GM18505 (cell line): ENCODE data around the gene PLA2G7.

ENCODE experiments used
- ATAC-seq: cut with Tn5 transposase; IDR thresholded peaks from one replicate; pipeline ENCODE4 v1.9.1; 2021; ENCODE audit not compliant: unreplicated experiment
- POLR2A ChIP-seq: IDR thresholded peaks from 4 replicates; pipeline ENCODE4 v1.6.1; 2011; ENCODE audit warnings: borderline replicate concordance; ENCODE audit not compliant: insufficient read depth, insufficient read length; ENCODE audit errors: extremely low read depth

The PLA2G7 gene

GRCh38 chr6:46733341-46733801, 1.8 kb downstream of the PLA2G7 start:
- ATAC-seq = no peak
- TF ChIP-seq POLR2A = no peak

GRCh38 chr6:46730921-46731461, 4.2 kb downstream of the PLA2G7 start:
- ATAC-seq = no peak
- no peak for TF ChIP-seq POLR2A

DNA sequence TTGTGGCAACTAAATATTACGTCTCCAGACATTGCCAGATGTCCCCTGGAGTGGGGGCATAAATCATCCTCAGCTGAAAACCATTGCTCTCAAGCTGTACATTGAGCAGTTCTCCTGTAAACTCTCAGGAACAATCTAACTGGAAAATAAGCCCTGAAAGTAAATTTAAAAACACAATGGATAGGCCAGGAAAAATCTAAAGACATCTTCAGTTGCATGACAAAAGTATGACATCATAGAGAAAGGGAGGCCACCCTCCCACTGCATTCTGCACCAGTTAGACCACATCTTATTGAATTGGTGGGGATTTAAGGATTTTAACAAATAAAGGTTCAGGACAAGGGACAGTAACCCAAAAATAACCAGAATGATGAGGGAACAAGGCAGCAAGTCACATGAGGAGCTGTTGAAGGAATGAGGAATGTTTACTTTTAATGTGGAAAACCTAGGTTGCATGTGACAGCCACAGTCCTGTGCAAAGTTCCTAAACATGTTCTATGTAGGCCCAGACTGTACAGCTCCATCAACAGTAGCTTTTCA, 5.3 kb downstream of the PLA2G7 start:
- no peak for ATAC-seq
- TF ChIP-seq POLR2A = no peak

DNA sequence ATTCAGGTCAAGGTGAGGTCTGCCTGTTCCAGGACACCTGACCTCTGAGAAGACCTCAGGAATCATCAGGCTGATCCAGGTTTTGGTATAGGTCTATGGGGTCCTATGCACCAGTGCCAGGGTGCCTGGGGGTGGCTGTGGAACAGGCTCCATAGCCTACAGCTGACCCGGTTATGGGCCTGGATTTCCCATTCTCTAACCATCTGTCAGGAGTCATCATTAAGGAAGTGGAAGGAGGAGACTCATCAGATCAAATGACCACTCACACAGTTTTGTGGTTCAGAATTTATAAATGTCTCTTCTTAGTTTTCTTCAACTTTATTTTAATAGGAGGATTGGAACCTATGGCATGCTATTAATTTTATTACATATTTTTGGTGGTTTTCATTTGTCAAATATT, 14.8 kb downstream of the PLA2G7 start:
- no peak for ATAC-seq
- no peak for TF ChIP-seq POLR2A

- TF ChIP-seq POLR2A = no peak
- ATAC-seq = no peak
These were observed 16.1 kb downstream of the PLA2G7 start for GRCh38 chr6:46719099-46719498.

GRCh38 chr6:46715141-46715540, 20.0 kb downstream of the PLA2G7 start:
- no peak for ATAC-seq
- no peak for TF ChIP-seq POLR2A

DNA sequence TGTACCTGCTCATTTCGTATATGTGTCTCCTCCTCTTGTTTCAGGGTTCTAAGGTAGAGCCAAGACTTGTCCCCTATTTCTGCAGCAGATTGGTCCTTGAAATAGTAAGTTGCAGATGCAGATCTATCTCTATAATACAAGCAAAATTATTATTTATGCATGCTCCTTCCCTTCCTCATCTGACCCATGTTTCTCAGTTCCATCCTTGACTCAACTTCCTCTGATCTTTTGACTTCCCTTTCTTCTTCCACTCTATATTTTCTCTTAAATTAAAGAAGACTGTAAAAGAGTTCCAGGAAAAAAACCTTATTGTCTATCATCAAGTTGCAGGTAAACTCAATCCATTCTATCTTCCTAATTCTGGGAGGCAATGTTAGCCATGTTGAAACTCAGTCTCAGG, 23.7 kb downstream of the PLA2G7 start:
- no peak for ATAC-seq

DNA sequence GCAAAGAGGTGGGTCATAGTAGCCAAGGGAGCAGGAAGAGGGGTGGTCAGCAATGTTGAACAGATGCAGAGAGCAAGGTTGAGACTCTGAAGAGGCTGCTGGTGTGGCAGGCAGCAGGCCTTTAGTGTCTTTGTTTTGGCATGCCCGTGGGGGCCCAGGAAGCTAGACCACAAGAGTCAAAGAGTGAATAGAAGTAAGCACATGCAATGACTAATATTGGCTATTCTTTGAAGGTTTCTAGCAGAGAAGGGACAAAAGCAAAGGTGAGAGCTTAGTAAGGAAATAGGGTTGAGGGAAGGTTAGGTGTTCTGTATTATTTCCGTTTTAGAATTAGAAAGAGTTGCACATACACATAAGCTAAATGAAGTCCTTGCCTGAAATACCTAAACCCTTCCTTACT, 28.7 kb downstream of the PLA2G7 start:
- no peak for ATAC-seq
- TF ChIP-seq POLR2A = no peak

More for the DNA sequence above, 23.7 kb downstream of the PLA2G7 start:
- TF ChIP-seq POLR2A = no peak

DNA sequence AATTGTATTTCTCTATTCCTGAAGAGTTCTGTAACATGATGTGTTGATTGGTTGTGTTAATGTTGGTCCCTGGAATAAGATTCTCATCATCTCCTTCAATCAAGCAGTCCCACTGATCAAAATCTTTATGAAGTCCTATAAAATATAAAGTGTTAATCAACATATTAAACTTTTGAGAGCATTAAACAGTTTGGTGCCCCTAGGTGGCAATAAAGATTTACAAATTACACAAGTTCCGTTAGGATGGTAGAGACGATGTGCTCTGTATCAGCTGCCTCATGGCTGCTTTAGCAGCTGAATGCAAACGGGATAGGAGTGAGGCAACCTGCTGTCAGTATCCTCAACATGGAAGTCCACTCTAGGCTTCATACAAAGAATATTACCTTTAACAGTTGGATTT, 30.6 kb downstream of the PLA2G7 start:
- no peak for ATAC-seq
- TF ChIP-seq POLR2A = no peak

GRCh38 chr6:46699970-46700369, 35.2 kb downstream of the PLA2G7 start:
- TF ChIP-seq POLR2A = no peak
- no peak for ATAC-seq

GRCh38 chr6:46690911-46691451, 44.2 kb downstream of the PLA2G7 start:
- ATAC-seq = no peak
- TF ChIP-seq POLR2A = no peak

GRCh38 chr6:46690141-46690755, 44.9 kb downstream of the PLA2G7 start:
- TF ChIP-seq POLR2A = no peak

GRCh38 chr6:46689657-46690056, 45.5 kb downstream of the PLA2G7 start:
- ATAC-seq = no peak
- no peak for TF ChIP-seq POLR2A

More at GRCh38 chr6:46690141-46690755, 44.9 kb downstream of the PLA2G7 start:
- ATAC-seq = no peak

DNA sequence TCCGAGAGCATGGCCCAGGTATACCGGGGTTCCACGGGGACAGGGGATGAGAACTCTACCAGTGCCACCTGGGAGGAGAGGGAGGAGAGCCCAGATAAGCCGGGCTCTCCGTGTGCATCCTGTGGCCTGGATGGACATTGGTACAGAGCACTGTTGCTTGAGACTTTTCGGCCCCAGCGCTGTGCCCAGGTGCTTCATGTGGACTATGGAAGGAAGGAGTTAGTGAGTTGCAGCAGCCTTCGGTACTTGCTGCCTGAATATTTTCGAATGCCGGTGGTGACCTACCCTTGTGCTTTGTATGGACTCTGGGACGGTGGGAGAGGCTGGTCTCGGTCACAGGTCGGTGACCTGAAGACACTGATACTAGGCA, 46.2 kb downstream of the PLA2G7 start:
- no peak for ATAC-seq
- TF ChIP-seq POLR2A = no peak

DNA sequence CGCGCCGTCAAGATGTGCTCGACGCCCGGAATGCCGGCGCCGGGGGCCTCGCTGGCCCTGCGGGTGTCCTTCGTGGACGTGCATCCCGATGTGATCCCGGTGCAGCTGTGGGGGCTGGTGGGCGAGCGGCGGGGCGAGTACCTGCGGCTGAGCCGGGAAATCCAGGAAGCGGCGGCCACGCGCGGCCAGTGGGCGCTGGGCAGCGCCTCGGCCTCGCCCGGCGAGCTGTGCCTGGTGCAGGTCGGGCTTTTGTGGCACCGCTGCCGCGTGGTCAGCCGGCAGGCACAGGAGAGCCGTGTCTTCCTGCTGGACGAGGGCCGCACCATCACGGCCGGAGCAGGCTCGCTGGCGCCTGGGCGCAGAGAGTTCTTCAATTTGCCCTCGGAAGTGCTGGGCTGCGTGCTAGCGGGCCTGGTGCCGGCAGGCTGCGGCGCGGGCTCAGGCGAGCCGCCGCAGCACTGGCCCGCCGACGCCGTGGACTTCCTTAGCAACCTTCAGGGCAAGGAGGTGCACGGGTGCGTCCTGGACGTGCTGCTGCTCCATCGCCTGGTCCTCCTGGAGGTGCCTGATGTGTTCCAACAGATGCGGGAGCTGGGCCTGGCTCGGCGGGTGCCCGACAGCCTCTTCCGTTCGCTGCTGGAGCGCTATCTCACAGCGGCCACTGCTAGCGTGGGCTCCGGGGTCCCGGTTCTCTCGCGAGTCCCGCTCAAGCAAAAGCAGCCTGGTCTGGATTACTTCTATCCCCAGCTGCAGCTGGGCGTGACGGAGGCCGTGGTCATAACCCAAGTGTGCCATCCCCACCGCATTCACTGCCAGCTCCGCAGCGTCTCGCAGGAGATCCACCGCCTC, 46.8 kb downstream of the PLA2G7 start:
- TF ChIP-seq POLR2A = no peak
- ATAC-seq = no peak
